NCI-H2196 treated with DMSO at 0.1 percent for 48 hours (cell line): ENCODE measurements around the gene STAB1.

ENCODE experiments used
- DNase-seq: peaks from one replicate; lab custom pipeline; 2025; ENCODE audit not compliant: unreplicated experiment; lab: John Stamatoyannopoulos, UW

STAB1 gene

DNA sequence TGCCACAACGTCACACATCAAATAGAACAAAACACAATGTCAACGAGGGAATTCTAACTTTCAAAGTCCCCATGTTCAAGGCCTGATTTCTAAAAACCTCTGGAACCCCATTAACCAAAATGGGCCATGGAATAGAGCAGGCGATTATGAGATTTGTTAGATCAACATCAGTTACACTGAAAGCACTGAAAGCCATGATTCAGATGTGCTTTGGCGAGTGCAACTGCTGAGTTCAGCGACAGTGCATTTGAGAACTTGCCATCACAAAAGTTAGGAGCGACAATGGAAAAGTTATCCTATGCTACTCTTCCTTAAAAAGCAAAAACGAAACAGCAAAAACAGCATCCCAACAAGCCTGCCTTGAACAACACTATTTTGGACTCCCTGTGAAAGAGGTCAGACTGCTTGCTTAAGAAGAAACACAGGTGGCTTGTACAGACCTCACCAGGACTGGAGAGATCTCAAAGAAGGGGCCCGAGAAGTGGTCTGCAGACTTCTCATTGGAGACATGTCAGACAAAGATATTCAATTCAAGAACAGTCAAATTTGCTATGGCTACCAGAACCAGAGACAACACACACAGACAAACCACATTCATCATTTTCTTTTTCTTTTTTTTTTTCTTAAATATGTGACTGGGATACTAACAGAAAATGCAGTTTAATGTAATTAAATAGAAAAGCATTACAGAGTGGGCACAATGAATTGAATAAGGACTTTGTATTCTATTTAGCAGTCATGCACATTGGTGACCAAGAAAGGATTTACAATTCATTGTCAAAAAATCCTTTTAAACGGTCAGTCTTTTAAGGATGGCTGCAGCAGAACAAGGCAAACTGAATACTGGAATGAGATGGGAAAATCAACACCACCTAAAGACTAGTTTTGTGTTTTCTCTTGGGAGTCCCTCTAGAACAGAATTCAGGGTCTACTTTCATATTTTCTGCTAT, 62.1 kb downstream of the STAB1 start:
- DNase-seq, result no peak

GRCh38 chr3:52558436-52558835, 63.3 kb downstream of the STAB1 start:
- no peak for DNase-seq

DNA sequence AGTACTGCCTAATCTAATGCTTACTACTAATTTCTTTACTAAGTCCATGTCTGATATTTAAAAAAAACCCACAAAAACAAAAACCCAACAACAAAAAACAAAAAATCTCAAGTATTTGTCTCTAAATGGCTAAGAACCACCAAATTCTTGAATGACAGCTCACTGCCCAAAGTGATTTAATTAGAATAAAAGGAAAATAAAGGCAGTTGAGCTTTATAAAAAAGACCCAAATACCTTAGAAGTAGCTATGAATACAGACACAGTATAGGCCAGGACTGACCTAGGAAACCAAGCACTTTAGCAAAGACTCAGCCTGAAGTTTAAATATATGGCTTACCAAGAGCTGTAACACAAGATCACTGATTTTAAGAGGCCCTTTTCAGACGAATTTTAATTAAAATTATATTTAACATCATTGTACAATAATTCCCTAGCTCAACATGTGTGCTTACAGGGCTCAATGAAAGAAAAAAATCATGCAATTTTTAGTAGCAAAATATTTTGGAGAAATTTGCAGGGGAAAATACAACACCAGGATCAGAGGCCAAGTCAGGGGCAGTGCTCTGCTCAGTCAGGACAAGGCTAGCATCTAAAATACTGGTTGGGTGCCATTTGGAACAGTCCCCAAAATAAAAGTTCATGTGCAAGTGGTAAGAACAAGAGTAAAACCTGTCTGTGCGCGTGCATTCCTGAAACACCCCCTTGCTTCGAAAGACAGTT, 66.0 kb downstream of the STAB1 start:
- no peak for DNase-seq

- DNase-seq, result no peak
These were observed 68.8 kb downstream of the STAB1 start for GRCh38 chr3:52563984-52564383.

DNA sequence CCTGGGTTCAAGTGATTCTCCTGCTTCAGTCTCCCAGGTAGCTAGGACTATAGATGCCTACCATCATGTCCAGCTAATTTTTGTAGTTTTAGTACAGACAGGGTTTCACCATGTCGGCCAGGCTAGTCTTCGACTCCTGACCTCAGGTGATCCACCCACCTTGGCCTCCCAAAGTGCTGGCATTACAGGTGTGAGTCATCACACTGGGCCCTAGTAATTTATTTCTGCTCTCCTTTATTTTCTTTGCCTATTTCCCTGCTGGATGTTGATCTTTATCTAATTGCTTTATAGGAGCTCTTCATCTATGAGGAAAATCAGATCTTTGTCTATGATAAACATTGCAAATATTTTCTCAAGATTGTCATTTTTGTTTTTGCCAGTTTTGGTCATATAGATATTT, 72.9 kb downstream of the STAB1 start:
- no peak for DNase-seq

DNA sequence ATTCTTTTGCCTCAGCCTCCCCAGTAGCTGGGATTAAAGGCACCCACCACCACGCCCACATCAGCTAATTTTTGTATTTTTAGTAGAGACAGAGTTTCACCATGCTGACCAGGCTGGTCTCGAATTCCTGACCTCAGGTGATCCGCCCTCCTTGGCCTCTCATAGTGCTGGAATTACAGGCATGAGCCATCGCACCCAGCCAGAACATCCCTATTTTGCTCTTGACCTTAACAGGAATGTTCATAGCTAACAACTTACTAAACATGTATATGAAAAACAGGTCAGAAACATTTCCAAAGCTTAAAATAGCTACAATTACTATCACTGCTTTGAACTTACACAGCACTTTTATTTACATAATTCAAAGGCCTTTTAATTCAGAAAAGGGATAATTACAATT, 74.9 kb downstream of the STAB1 start:
- no peak for DNase-seq

- no peak for DNase-seq
These were observed 77.1 kb downstream of the STAB1 start for GRCh38 chr3:52572221-52572620.
